Epithelial cell of proximal tubule (primary cell): ENCODE results near the gene PLXNA1. TPM values are rescaled to one million over a fixed set of nuclear protein-coding genes. Genes with fewer than 3 reads are reported as not detected.

ENCODE experiments used
- DNase-seq: peaks from one replicate; pipeline ENCODE4 v3.0.0-alpha.2; 2011; ENCODE audit warnings: low read depth
- H3K4me3 ChIP-seq: 2 replicates; pipeline ENCODE4 v1.5.1; 2011; ENCODE audit warnings: low read depth, mild to moderate bottlenecking, low read length
- total RNA-seq: library from RNA; depleted of rRNA; stranded (reverse); fragments of >200 nt; gene quantifications from 2 replicates; pipeline ENCODE4 v1.2.3, GENCODE V29; 2015
- TF ChIP-seq, protein P1 (sequence below): conservative IDR thresholded peaks from 2 replicates; pipeline ENCODE4 v1.5.1; 2012; ENCODE audit warnings: low read depth, mild to moderate bottlenecking, low read length

PLXNA1 gene
- total RNA-seq, 1 donor from 2014 or later = 35.5 TPM

DNA sequence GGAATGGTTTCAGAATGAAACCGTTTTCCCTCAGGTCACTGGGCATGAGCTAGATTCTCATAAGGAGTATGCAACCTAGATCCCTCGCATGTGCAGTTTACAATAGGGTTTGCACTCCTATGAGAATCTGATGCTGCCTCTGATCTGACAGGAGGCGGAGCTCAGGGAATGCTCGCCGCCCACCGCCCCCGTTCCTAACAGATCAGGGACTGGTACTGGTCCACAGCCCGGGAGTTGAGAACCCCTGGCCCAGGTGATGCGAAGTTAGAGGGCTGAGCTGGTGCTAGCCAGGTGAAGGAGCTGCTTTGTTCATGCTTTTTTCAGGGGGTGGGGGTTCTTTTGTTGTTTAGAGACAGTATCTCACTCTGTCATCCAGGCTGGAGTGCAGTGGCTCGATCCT lies 15.5 kb upstream of the PLXNA1 start:
- H3K4me3 ChIP-seq = no peak overlapping the region
- no peak for DNase-seq
- TF ChIP-seq, protein P1, sequence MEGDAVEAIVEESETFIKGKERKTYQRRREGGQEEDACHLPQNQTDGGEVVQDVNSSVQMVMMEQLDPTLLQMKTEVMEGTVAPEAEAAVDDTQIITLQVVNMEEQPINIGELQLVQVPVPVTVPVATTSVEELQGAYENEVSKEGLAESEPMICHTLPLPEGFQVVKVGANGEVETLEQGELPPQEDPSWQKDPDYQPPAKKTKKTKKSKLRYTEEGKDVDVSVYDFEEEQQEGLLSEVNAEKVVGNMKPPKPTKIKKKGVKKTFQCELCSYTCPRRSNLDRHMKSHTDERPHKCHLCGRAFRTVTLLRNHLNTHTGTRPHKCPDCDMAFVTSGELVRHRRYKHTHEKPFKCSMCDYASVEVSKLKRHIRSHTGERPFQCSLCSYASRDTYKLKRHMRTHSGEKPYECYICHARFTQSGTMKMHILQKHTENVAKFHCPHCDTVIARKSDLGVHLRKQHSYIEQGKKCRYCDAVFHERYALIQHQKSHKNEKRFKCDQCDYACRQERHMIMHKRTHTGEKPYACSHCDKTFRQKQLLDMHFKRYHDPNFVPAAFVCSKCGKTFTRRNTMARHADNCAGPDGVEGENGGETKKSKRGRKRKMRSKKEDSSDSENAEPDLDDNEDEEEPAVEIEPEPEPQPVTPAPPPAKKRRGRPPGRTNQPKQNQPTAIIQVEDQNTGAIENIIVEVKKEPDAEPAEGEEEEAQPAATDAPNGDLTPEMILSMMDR = no peak

DNA sequence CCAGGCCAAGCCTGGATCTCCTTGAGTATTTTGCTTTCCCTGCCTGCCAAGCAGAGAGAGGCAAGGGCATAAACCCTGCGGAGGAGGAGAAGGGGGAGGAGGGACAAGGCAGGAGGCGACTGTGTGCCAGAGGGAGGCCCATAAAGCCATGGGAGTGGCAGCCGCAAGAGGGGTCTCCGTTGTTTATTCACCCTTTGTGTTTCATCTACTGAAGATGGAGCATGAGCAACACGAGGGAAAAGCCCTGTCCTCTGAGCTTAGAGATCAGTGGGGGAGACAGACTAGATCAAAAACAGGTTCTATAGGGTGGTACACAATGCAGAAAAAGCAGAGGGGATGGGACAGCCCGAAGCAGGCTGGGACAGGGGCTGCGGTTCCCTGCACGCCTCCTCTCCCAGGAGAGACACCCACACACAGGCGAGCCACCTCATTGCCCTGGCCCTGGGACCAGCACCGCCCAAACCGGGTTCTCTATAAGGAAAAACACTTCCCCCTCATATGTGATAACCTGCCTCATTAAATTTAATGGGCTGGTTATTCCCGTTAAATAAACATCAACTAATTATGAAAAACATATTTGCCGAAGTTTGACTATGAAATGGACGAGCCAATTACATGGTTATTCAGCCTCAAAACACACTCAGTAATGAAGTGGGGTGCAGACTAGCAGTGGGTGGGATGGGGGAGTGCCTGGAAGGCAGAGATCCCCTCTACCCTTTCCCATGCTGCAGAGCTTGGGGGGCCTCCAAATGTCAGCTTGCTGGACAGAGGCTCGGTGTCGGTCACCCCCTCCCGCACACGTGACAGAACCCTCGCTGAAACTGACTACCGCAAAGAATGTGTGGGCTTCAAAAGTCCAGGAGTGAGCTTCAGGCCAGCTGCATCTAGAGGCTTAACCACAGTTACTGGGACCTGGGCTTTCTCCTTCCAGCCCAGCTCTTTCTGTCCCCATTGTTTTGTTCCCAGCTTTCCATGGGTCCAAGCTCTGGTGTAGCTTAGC lies 14.2 kb upstream of the PLXNA1 start:
- no peak overlapping the region for H3K4me3 ChIP-seq
- no peak for DNase-seq
- TF ChIP-seq, protein P1 = no peak

DNA sequence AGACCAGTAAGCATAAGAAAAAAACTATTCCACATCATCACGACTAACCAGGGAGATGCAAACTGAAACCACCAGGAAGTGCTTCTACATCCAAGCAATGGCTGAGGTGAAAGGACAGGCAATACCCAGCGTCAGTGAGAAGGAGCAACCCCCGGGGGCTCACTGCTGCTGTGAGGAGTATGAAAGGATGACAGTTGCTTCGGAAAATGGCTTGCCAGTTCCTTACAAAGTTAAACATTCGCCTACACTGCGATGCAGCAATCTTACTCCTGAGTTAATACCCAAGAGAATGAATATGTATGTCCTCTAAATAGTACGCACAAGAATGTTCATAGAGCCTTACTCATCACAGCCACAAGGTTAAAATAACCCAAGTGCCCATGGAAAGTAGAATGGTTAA lies 13.3 kb upstream of the PLXNA1 start:
- TF ChIP-seq, protein P1 = no peak
- DNase-seq = peak; percentile 58
- no peak overlapping the region for H3K4me3 ChIP-seq

DNA sequence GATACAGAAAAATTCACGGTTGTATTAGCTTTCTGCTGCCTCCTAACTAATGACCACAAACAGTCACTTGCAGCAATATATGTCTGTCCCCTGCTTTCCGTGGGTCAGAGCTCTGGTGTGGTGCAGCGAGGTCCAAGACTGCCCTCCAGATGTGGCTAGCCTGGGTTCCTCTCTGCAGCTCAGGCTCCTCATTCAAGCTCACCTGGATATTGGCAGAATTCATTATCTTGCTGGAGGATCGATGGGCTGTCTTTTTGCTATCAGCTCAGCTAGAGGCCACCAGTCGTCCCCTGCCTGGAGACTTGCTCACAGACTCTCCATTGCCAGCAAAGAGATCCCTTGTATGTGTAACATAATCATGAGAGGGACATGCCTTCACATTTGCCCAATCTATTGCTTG lies 12.8 kb upstream of the PLXNA1 start:
- no peak overlapping the region for H3K4me3 ChIP-seq
- TF ChIP-seq, protein P1 = no peak

DNA sequence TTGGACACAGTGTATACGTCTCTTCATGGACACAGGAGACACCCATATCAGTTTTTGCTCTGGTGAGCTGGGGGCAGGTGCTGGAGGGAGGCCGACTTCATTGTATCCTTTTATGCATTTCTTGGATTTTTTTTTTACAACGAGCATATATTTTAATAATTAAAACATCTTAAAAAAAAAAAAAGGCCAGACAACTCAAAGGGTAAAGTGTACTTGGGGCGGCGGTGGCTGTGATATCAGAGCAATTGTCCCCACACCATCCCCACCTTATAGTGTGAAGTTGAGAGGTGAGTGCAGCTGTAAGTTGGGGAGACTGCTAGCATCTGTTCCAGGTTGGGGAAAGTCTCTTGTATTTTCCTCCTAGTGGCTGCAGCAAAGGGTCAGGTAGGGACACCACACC lies 12.0 kb upstream of the PLXNA1 start:
- H3K4me3 ChIP-seq = no peak overlapping the region
- TF ChIP-seq, protein P1 = no peak
- no peak for DNase-seq

More for the DNA sequence above, 12.8 kb upstream of the PLXNA1 start:
- no peak for DNase-seq

DNA sequence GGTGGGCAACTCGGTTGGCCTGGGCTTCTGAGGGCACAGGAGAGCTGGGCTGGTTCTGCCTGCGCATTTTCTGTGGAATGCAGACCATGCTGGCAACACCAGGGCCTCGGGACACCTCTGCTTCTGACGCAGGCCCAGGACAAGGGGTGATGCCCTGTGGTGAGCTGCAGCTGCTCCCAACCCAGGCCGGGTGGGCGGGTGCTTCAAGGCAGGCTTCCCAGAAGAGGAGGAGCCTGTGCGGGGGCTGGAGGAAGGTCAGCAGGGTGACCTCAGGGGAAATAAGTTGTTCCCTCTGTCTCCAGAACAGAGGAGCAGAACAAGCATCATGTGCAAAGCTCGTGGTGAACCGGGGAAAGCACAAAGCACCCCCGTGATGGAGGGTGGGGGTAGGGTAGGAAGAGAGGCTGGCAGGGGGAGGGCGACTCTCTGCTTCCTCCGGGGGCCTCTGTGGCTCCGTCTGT lies 11.0 kb upstream of the PLXNA1 start:
- DNase-seq = no peak
- TF ChIP-seq, protein P1 = no peak

More for the DNA sequence above, 11.0 kb upstream of the PLXNA1 start:
- H3K4me3 ChIP-seq = no peak overlapping the region
